Head of caudate nucleus (tissue), 42 donors: ENCODE results near the gene MRPL37.
A peak's percentile ranks its signal among the peaks of the same experiment; 100 is the strongest.

ENCODE experiments used
- DNase-seq, 42 donors: peaks; one replicate each; pipeline versions ENCODE4 v3.0.0 to v3.0.0-alpha.2; 2020 to 2021; ENCODE audit warnings: mixed read lengths in 7 of 42
- intact Hi-C: fragments of 100-400 bp; cut with DNase I; formaldehyde crosslinking; loops from one replicate; pipeline ENCODE4 v1.15.0; 2022

The MRPL37 gene

GRCh38 chr1:54254055-54254454 lies 54.1 kb downstream of the MRPL37 start:
- DNase-seq, result no peak
- intact Hi-C loops, result no loop called here

GRCh38 chr1:54255026-54255702 lies 55.2 kb downstream of the MRPL37 start:
- intact Hi-C loops, result no loop called here
- DNase-seq, result no peak

- intact Hi-C loops, result no loop called here
- DNase-seq, result no peak
Measured at GRCh38 chr1:54256522-54257345, 56.8 kb downstream of the MRPL37 start.

- intact Hi-C loops, result no loop called here
- DNase-seq, result no peak
Measured at GRCh38 chr1:54257346-54257620, 57.3 kb downstream of the MRPL37 start.

- DNase-seq, result no peak
- intact Hi-C loops, result no loop called here
Measured at GRCh38 chr1:54257876-54258275, 57.9 kb downstream of the MRPL37 start.

- intact Hi-C loops, result no loop called here
Measured at GRCh38 chr1:54259546-54260140, 59.7 kb downstream of the MRPL37 start.

GRCh38 chr1:54260810-54261209 lies 60.8 kb downstream of the MRPL37 start:
- intact Hi-C loops, result no loop called here

More at GRCh38 chr1:54259546-54260140, 59.7 kb downstream of the MRPL37 start:
- DNase-seq, result no peak

GRCh38 chr1:54262244-54262643 lies 62.3 kb downstream of the MRPL37 start:
- no peak for DNase-seq
- intact Hi-C loops, result no loop called here

More at GRCh38 chr1:54260810-54261209, 60.8 kb downstream of the MRPL37 start:
- peak in 41 of 42 donors; percentile 25 to 92 (median 73) for DNase-seq

GRCh38 chr1:54263601-54264226 lies 63.7 kb downstream of the MRPL37 start:
- DNase-seq, result no peak
- intact Hi-C loops, result no loop called here

GRCh38 chr1:54265126-54265525 lies 65.2 kb downstream of the MRPL37 start:
- intact Hi-C loops, result no loop called here
- DNase-seq, result no peak

- DNase-seq, result no peak
- intact Hi-C loops, result no loop called here
Measured at GRCh38 chr1:54265659-54266058, 65.7 kb downstream of the MRPL37 start.

- DNase-seq, result no peak
- intact Hi-C loops, result no loop called here
Measured at GRCh38 chr1:54266195-54266594, 66.2 kb downstream of the MRPL37 start.

- intact Hi-C loops, result no loop called here
- no peak for DNase-seq
Measured at GRCh38 chr1:54266908-54267307, 66.9 kb downstream of the MRPL37 start.
